T-helper 2 cell treated with Interferon-gamma antibody and Interleukin-4, amounts not matched to agents 100 ng/mL and 5 ng/mL, for 36 hours (primary cell): ENCODE data around the gene SPRED2. TPM values are rescaled to one million over a fixed set of nuclear protein-coding genes. Genes with fewer than 3 reads are reported as not detected.

Experiments used
- intact Hi-C: fragments of 100-400 bp; cut with micrococcal nuclease; formaldehyde crosslinking; loops from one replicate; pipeline ENCODE4 v1.15.1; 2023
- total RNA-seq: library from RNA; stranded (reverse); gene quantifications from 2 replicates; pipeline ENCODE4 v1.2.3, GENCODE V29; 2022

Gene SPRED2, protein sequence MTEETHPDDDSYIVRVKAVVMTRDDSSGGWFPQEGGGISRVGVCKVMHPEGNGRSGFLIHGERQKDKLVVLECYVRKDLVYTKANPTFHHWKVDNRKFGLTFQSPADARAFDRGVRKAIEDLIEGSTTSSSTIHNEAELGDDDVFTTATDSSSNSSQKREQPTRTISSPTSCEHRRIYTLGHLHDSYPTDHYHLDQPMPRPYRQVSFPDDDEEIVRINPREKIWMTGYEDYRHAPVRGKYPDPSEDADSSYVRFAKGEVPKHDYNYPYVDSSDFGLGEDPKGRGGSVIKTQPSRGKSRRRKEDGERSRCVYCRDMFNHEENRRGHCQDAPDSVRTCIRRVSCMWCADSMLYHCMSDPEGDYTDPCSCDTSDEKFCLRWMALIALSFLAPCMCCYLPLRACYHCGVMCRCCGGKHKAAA
- 6.5 and 7.7 TPM in 2 replicates for total RNA-seq

DNA sequence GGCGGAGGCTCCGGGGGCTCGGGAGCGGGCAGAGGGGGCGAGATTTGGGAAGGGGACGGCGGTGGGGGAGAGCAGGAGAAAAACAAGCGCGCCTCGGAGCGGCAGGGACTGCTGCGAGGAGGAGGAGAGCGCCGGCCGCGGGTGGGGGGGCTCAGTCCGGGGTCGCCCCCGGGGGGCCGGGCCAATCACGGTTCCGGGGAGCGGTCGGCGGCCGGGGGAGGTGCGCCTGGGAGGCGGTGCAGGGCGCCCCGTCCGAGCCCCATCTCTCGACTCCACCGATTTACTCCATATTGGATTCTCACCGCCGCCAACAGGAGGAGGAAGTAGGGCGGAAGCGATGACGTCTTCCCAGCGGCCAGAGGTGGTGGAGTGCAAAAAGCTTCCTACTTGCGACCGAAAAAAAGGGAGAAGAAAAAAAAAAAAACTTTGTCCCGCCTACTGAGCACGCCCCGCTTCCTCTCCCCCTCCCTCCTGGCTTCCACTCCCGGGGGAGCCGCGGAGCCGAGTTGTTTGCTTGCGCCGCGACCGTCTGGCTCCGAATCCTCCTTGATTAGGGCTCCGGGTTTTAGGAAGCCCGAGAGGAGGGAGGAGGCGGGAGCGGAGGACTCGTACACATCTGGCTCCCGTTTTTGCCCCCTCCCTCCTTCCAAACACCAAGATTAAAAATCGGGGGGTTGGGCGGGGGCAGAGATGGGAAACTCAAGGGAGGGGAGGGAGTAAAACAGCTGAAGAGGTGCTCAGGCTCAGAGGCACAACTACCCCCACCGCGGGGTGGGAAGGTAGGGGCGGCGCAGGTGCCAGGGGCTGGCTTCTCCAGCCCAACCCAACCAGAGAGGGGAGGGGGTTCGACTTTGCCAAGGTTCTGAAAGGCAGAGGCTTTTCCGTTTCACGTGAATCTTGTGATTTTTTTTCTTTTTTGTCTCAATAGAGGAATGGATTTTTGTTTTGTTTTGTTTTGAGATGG lies at the start of gene SPRED2:
Gene SPRED2 (minus strand): TSS at position 373 of the 964 bp plus-strand sequence. CDS start 612 bp downstream, outside the sequence.
- intact Hi-C loops = loop anchor here (1.0 to 10.0 kb wide), 6 partner anchors 122 to 1845 kb away; partner anchors contain the start of genes ACTR2, MDH1, RAB1A and SLC1A4

- intact Hi-C loops = no loop called here
Measured at GRCh38 chr2:65481961-65482360, 49.6 kb upstream of the SPRED2 start.

GRCh38 chr2:65479524-65479923 lies 47.1 kb upstream of the SPRED2 start:
- intact Hi-C loops = no loop called here

DNA sequence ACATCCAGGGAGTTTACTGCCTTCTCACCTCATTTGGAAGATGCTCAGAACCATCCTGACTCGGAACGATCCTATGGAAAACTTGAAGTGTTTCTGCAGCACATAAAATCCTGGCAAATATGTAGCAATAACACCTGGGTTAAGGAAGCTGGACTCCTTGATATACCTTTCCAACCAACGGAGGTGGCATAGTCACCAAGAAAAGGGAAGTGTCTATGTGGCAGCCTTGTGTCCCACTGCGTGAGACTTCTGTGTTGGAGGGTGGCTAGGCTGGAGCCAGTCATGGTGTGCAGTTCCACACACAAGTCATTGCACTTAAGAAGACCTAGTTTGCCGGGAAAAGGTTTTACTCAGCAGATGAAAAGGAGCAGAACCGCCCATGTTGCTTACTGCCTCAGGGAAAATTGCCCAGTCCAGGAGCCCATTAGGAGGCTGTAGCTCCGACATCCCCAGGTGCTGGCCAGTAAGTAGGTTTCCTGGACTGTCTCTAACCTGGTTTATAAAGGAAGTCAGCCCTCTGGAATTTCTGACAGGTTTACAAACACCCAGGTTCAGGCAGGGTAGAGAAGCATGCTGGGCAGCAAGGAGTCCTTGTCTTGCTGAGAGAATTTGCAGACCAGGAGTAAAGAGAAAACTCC lies 46.2 kb upstream of the SPRED2 start:
- intact Hi-C loops = no loop called here

- intact Hi-C loops = no loop called here
Measured at GRCh38 chr2:65477590-65477989, 45.2 kb upstream of the SPRED2 start.

GRCh38 chr2:65476778-65477177 lies 44.4 kb upstream of the SPRED2 start:
- intact Hi-C loops = no loop called here

- intact Hi-C loops = no loop called here
Measured at GRCh38 chr2:65475000-65475399, 42.6 kb upstream of the SPRED2 start.

DNA sequence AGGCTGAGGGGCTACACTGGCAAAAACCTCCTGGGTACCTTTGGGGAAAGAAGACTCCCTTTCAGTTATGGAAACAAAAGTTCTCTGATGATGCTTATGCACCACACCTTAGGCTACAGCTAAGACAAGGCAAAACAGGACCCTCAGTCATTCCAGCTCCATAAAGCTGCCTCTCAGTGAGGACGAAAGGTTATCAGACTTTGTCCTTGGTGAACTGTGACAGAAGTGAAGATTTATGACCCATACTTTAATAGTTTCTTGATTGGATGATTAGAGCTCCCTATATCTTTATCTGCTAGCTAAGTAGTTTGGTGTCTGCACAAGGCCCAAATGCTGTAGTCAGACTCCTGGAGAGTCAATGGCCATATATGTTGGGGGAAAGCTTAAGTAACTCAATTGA lies 40.6 kb upstream of the SPRED2 start:
- intact Hi-C loops = no loop called here

- intact Hi-C loops = no loop called here
Measured at GRCh38 chr2:65471409-65471808, 39.0 kb upstream of the SPRED2 start.

DNA sequence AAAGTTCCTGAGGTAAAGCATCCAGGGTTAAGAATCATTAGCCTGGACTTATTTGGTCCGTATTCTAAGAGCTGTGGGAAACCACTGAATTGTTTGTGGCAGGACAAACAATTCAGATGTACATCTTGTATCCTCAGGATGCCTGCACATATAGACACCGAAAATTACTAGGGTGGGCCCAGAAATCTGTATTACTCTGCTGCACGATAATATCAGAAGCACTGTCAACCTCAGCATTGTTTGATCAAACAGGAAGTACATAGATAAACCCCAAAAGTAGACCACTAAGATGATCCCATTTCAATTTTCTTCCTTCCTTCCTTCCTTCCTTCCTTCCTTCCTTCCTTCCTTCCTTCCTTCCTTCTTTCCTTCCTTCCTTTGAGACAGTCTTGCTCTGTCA lies 34.2 kb upstream of the SPRED2 start:
- intact Hi-C loops = no loop called here

- intact Hi-C loops = no loop called here
Measured at GRCh38 chr2:65465857-65466256, 33.5 kb upstream of the SPRED2 start.

DNA sequence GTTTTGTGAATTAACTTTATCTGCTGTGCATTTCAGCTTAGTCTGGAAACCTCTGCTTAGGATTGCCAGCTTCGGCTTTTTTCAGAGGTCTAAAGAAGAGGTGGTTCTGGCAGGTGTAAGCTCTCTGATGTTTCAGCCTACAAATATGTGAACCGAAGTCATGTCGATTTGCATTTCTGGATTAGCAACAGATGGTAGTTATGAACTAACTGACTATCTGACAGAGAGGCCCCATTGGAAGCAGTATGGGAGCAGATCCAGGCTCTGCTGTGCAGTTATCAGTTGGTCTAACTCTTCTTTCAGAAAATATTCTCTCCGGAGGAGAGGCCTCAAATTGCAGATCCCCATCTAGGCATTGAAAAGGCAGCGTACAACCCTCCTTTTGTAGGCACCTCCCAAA lies 32.7 kb upstream of the SPRED2 start:
- intact Hi-C loops = no loop called here

DNA sequence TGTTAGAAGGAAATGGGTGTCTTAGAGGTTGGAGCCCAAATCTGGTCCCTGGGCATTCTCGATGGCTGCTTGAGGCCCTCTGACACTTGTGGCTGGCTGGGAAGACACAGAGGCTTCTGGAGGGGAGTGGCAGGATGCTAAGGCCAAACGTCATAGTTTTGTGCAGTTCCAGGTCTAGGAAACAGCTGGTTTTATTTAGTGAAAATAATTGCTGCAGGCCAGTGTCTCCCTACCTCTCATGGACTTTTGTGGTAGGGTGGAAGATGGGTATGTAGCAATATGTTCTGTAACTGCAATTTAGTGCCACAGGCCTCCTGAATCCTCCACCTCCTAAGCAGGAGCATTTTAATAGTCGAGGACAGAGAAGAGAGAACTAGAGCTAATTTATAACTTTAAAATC lies 32.2 kb upstream of the SPRED2 start:
- intact Hi-C loops = no loop called here

- intact Hi-C loops = no loop called here
Measured at GRCh38 chr2:65458999-65459398, 26.6 kb upstream of the SPRED2 start.

GRCh38 chr2:65456886-65457285 lies 24.5 kb upstream of the SPRED2 start:
- intact Hi-C loops = no loop called here

GRCh38 chr2:65456064-65456463 lies 23.7 kb upstream of the SPRED2 start:
- intact Hi-C loops = no loop called here

DNA sequence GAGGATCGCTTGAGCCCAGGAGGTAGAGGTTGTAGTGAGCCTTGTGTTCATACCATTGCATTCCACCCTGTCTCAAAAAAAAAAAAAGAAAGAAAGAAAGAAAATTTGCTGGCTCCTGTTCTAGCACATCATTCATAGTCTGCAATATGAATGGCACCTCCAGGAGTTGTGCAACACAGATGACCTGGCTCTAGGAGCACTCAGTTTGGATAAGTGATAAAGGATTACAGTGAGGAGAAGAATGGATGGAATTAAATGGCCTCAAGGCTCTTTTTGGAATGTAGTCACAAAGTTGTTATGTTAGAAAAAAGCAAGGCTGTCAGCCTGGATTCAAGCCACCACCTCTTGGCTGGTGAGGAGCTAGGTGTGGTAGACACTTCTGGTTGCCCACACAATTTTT lies 21.5 kb upstream of the SPRED2 start:
- intact Hi-C loops = no loop called here

DNA sequence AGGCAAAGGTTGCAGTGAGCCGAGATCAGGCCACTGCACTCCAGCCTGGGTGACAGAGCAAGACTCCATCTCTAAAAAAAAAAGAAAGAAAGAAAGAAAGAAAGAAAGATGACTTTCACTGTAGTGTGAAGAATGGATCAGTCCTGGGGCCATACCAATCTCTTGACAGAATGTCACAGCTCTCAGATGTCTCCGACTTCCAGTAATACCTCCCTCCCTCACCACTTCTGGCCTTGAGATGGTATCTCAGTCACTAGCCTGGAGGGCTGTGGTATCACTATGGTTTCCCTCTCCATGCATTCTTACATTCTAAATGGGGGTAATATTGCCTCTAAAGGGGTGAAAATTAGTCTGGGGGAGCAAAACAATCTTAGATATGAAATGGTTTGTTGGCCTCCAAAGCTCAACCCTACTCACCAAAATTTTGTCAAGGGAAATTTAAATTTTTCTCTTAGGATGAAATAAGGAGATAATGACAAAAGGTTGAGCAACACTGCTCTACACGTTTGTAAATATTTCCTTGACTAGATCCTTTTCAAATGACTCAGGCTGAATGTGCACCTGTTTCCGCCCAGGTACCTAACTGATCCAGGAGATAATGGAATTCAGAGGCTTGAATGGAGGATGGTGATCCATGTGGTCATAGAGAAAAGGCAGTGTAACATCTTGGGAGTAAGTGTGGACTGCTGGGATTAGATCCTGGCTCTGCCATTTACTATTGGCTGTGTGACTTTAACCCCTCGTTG lies 19.9 kb upstream of the SPRED2 start:
- intact Hi-C loops = no loop called here

- intact Hi-C loops = no loop called here
Measured at GRCh38 chr2:65450810-65451209, 18.4 kb upstream of the SPRED2 start.

DNA sequence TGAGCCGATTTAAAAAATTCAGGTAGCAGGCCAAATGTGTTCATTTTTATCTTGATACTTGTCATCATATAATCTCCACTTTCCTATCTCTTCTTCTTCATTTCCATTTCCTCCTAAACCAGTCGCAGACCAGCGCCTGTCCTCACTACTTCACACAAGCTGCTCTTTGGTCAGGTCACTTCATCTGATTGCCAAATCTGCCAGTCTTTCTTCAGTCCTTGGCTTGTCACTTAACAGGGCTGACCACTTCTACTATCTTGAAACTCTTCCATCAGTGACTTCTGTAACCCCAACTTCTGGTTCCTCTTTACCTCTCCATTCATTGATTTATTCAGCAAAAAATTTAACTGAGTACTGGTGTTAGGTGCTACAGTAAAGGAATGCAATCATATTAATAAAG lies 18.0 kb upstream of the SPRED2 start:
- intact Hi-C loops = no loop called here
